ENCODE measurements around the gene MRPL38.

MRPL38 gene

GRCh38 chr17:75909051-75909811, 4.5 kb upstream of the MRPL38 start:
- peaks cover 2% of the 10 kb centered on the region for H3K36me3 Mint-ChIP-seq (ENCODE audit: low read depth)
- no peak overlapping the region for H3K27ac Mint-ChIP-seq
- H3K4me3 Mint-ChIP-seq = no peak overlapping the region
- peaks cover 11% of the 10 kb centered on the region for H3K4me1 Mint-ChIP-seq (ENCODE audit: low read depth)
- H3K27me3 Mint-ChIP-seq = no peaks in the 10 kb centered on the region
- no peaks in the 10 kb centered on the region for H3K9me3 Mint-ChIP-seq

- peaks cover 19% of the 10 kb centered on the region for H3K4me1 Mint-ChIP-seq (ENCODE audit: low read depth)
- no peak overlapping the region for H3K27ac Mint-ChIP-seq
- H3K9me3 Mint-ChIP-seq = no peaks in the 10 kb centered on the region
- H3K36me3 Mint-ChIP-seq (ENCODE audit: low read depth) = peaks cover 4% of the 10 kb centered on the region
- no peak overlapping the region for H3K4me3 Mint-ChIP-seq
- H3K27me3 Mint-ChIP-seq = no peaks in the 10 kb centered on the region
Measured at GRCh38 chr17:75908201-75908600, 3.5 kb upstream of the MRPL38 start.

GRCh38 chr17:75906143-75906884, 1.6 kb upstream of the MRPL38 start:
- Mint-ChIP-seq H3K27ac (no peak overlapping the region), H3K9me3 (no peaks in the 10 kb centered on the region), H3K36me3 (ENCODE audit: low read depth) (peaks cover 7% of the 10 kb centered on the region)

GRCh38 chr17:75902406-75902805, 2.3 kb downstream of the MRPL38 start:
- Mint-ChIP-seq H3K4me1 (ENCODE audit: low read depth) (peaks cover 26% of the 10 kb centered on the region), H3K9me3 (no peaks in the 10 kb centered on the region), H3K27me3 (no peaks in the 10 kb centered on the region), H3K36me3 (ENCODE audit: low read depth) (peaks cover 29% of the 10 kb centered on the region), H3K27ac (no peak overlapping the region), H3K4me3 (no peak overlapping the region)

More at GRCh38 chr17:75906143-75906884, 1.6 kb upstream of the MRPL38 start:
- Mint-ChIP-seq H3K27me3 (no peaks in the 10 kb centered on the region), H3K4me3 (peak overlapping the region; percentile 31), H3K4me1 (ENCODE audit: low read depth) (peaks cover 22% of the 10 kb centered on the region)

GRCh38 chr17:75901727-75902126, 3.0 kb downstream of the MRPL38 start:
- H3K36me3 Mint-ChIP-seq (ENCODE audit: low read depth) = peaks cover 29% of the 10 kb centered on the region
- H3K4me1 Mint-ChIP-seq (ENCODE audit: low read depth) = peaks cover 28% of the 10 kb centered on the region
- no peak overlapping the region for H3K27ac Mint-ChIP-seq
- H3K4me3 Mint-ChIP-seq = no peak overlapping the region
- H3K9me3 Mint-ChIP-seq = no peaks in the 10 kb centered on the region
- H3K27me3 Mint-ChIP-seq = no peaks in the 10 kb centered on the region

- peaks cover 24% of the 10 kb centered on the region for H3K4me1 Mint-ChIP-seq (ENCODE audit: low read depth)
- no peaks in the 10 kb centered on the region for H3K27me3 Mint-ChIP-seq
- no peak overlapping the region for H3K4me3 Mint-ChIP-seq
- H3K27ac Mint-ChIP-seq = no peak overlapping the region
- peaks cover 29% of the 10 kb centered on the region for H3K36me3 Mint-ChIP-seq (ENCODE audit: low read depth)
- no peaks in the 10 kb centered on the region for H3K9me3 Mint-ChIP-seq
Measured at GRCh38 chr17:75900691-75901533, 3.8 kb downstream of the MRPL38 start.

- Mint-ChIP-seq H3K9me3 (no peaks in the 10 kb centered on the region), H3K27ac (no peak overlapping the region), H3K4me1 (ENCODE audit: low read depth) (peaks cover 27% of the 10 kb centered on the region), H3K4me3 (no peak overlapping the region), H3K36me3 (ENCODE audit: low read depth) (peaks cover 37% of the 10 kb centered on the region), H3K27me3 (no peaks in the 10 kb centered on the region)
Measured at GRCh38 chr17:75899767-75900468, 4.8 kb downstream of the MRPL38 start.

GRCh38 chr17:75899353-75899752, 5.3 kb downstream of the MRPL38 start:
- Mint-ChIP-seq H3K27me3 (no peaks in the 10 kb centered on the region), H3K27ac (no peak overlapping the region), H3K9me3 (no peaks in the 10 kb centered on the region), H3K4me1 (ENCODE audit: low read depth) (peaks cover 28% of the 10 kb centered on the region), H3K4me3 (no peak overlapping the region), H3K36me3 (ENCODE audit: low read depth) (peaks cover 38% of the 10 kb centered on the region)

GRCh38 chr17:75898791-75899190, 5.9 kb downstream of the MRPL38 start:
- no peaks in the 10 kb centered on the region for H3K27me3 Mint-ChIP-seq
- H3K4me3 Mint-ChIP-seq = no peak overlapping the region
- H3K36me3 Mint-ChIP-seq (ENCODE audit: low read depth) = peaks cover 40% of the 10 kb centered on the region
- H3K9me3 Mint-ChIP-seq = no peaks in the 10 kb centered on the region
- no peak overlapping the region for H3K27ac Mint-ChIP-seq
- H3K4me1 Mint-ChIP-seq (ENCODE audit: low read depth) = peaks cover 30% of the 10 kb centered on the region

- Mint-ChIP-seq H3K9me3 (no peaks in the 10 kb centered on the region), H3K36me3 (ENCODE audit: low read depth) (peaks cover 41% of the 10 kb centered on the region), H3K27ac (no peak overlapping the region), H3K4me1 (ENCODE audit: low read depth) (peaks cover 25% of the 10 kb centered on the region), H3K4me3 (peak overlapping the region; percentile 54), H3K27me3 (no peaks in the 10 kb centered on the region)
Measured at GRCh38 chr17:75898065-75898464, 6.6 kb downstream of the MRPL38 start.

- Mint-ChIP-seq H3K36me3 (ENCODE audit: low read depth) (peaks cover 41% of the 10 kb centered on the region), H3K27me3 (no peaks in the 10 kb centered on the region), H3K4me1 (ENCODE audit: low read depth) (peaks cover 23% of the 10 kb centered on the region), H3K27ac (peak overlapping the region; percentile 80), H3K4me3 (peak overlapping the region; percentile 54), H3K9me3 (no peaks in the 10 kb centered on the region)
Measured at GRCh38 chr17:75897160-75898019, 7.3 kb downstream of the MRPL38 start.

GRCh38 chr17:75896415-75897159, 8.1 kb downstream of the MRPL38 start, which contains the start of gene TRIM65:
TSS of gene TRIM65 (minus strand) at chr17:75896951. CDS start at chr17:75896937, 14 bp downstream.
- H3K4me3 Mint-ChIP-seq = peak within 1 kb of the TSS; percentile 86
- peaks cover 23% of the 10 kb centered on the region for H3K4me1 Mint-ChIP-seq (ENCODE audit: low read depth)
- H3K36me3 Mint-ChIP-seq (ENCODE audit: low read depth) = peaks cover 41% of the 10 kb centered on the region
- H3K27me3 Mint-ChIP-seq = no peaks in the 10 kb centered on the region
- no peaks in the 10 kb centered on the region for H3K9me3 Mint-ChIP-seq
- peak within 1 kb of the TSS; percentile 89 for H3K27ac Mint-ChIP-seq

All from stimulated activated naive CD8-positive, alpha-beta T cell treated with anti-CD3 and anti-CD28 coated beads, Interleukin-15, Interleukin-2, amounts not matched to agents 100 ng/mL and 50 ng/mL, for 24 hours (primary cell).